HG02870 (cell line): ENCODE measurements around the gene HAUS5.

ENCODE experiments used
- ATAC-seq: cut with Tn5 transposase; IDR thresholded peaks from one replicate; pipeline ENCODE4 v1.9.1; 2021; ENCODE audit warnings: mild to moderate bottlenecking, moderate library complexity; ENCODE audit not compliant: unreplicated experiment

HAUS5 gene

DNA sequence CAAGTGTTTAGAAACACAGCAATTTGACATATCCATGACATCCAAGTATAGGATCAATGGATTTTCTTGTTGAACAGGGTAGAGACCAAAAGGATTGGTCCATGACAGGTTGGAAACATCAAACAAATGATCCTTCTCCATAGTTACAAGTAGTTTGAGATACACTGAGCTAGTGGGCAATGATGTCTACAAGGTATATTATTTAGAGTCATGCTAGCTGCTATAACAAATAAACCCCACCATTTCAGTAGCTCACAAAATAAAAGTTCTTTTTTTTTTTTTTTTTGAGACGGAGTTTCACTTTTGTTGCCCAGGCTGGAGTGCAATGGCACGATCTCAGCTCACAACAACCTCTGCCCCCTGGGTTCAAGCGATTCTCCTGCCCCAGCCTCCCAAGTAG lies 4.9 kb upstream of the HAUS5 start:
- ATAC-seq, result no peak

DNA sequence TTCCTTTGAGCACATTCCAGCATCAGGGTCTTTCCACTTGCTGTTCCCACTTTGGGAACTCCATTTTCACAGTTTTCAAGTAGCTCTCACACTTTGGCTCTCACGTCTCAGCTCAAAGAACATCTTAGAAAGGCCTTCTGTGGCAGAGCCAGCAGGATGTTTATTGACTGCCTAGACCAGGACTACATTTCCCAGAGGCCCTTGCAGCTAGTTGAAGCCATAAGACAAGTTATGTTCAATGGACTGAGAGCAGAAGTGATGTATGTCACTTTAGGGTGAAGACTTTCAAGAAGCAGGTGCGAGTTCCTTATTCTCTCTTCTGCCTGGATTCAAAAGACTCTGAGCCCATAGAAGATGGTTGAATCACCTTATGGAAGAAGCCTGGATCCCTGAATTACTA lies 4.3 kb upstream of the HAUS5 start:
- no peak for ATAC-seq

DNA sequence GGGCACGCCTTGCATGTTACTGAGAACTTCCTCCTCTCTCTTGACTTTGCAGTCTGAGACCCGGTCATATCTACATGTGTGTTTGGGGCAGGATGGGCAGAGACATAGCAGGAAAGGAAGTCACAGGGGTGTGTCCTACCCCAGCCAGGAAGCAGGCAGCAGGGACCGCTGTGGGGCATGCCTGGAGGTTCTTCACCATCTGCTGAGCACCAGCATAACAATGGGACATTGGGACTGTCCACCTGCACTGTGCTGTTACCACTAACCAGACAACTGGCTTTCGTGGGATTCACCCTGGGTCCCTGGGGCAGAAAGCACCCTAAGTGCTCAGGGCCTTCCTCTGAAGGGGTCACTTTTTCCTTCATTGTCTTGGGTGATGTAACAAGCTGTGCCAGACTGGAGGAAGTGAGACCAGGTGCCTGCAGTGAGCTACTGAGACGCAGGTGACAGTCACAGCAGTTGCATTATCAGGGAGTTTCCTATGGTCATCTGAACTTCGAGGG lies 2.6 kb upstream of the HAUS5 start:
- no peak for ATAC-seq

DNA sequence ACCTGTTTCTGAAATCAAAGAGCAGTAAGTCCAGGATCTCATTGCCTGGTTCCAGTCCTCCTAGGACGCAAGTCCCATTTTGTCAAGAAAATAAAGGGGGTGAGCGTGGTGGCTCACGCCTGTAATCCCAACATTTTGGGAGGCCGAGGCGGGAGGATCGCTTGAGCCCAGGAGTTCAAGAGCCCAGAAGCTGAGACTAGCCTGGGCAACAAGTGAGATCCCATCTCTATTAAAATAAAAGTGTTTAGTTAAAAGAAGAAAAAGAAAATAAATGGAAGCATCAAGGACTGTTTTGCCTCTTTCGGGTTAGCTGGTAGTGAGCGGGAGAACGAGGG lies 344 bp upstream of the HAUS5 start:
- ATAC-seq, result no peak

DNA sequence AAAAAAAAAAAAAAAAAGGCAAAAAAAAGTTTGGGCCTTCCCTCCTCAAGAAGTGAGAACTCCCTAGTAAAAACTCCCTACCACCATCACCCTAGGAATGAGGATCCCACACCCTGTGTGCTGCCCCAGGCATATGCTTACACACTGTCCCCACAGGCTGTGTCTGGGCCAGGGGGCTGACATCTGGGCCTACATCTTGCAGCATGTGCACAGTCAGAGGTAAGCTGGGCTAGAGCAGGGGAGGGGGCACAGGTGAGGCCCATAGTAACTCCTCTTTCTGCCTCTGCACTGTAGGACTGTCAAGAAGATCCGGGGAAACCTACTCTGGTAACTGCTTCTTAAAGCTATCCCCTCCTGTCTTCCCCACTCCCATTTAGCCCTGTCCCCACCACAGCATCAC lies 1.0 kb downstream of the HAUS5 start:
- no peak for ATAC-seq

DNA sequence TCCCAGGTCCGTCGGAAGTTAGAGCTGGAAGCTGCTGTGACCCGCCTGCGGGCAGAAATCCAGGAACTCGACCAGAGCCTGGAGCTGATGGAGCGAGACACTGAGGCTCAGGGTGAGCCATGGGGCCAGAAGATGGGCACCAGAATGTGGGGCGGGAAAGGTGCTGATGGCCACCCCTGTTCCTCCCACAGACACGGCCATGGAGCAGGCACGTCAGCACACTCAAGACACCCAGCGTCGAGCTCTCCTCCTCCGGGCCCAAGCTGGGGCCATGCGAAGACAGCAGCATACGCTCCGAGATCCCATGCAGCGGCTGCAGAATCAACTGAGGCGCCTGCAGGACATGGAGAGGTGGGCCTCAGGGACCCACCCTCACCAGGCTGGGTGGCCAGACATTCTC lies 2.5 kb downstream of the HAUS5 start:
- ATAC-seq, result no peak

DNA sequence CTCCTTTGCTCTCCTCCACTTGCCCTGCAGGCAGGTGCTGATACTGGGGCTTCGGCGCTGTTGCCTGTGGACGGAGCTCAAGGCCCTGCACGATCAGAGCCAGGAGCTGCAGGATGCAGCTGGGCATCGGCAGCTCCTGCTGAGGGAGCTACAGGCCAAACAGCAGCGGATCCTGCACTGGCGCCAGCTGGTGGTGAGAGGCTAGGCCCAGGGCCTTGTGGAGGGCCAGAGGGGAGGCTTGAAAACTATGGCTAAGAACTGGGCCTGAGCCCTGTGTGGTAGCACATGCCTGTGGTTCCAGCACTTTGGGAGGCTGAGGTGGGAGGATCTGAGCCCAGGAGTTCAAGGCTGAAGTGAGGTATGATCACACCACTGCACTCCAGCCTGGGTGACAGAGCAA lies 6.3 kb downstream of the HAUS5 start:
- no peak for ATAC-seq

DNA sequence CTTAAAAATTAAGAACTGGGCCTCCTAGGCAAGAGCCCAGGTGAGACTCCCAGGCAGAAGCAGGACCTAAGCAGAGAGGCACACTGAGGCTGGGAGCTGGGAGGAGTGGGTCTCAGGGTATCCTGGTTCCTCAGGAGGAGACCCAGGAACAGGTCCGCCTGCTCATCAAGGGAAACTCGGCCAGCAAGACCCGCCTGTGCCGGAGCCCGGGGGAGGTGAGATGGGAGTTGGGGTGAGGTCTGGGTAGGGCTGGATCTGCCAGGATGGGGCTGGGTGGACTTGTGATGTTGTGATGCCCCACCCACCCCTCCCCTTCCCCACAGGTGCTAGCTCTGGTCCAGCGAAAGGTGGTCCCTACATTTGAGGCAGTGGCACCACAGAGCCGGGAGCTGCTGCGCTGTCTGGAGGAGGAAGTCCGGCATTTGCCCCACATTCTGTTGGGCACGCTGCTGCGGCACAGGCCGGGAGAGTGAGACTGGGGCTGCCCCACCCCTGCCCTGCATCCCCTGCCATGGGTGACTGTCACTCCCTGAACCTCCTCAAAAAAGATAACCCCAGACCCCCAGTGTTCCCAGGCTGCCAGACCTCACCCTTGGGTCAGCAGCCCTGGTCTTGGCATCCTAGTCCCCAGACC lies 6.9 kb downstream of the HAUS5 start:
- ATAC-seq, result no peak

DNA sequence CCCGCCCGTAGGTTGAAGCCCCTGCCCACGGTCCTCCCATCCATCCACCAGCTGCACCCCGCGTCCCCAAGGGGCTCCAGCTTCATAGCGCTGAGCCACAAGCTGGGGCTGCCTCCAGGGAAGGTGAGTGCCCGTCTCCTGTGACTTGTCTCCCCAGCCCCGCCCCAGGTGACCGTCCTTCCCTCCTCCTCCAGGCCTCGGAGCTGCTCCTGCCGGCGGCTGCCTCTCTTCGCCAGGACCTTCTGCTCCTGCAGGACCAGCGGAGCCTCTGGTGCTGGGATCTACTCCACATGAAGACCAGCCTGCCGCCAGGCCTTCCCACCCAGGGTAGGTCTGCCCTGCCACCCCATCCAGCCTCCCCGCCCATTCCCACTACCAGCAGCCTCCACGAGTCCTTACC lies 7.5 kb downstream of the HAUS5 start:
- no peak for ATAC-seq

DNA sequence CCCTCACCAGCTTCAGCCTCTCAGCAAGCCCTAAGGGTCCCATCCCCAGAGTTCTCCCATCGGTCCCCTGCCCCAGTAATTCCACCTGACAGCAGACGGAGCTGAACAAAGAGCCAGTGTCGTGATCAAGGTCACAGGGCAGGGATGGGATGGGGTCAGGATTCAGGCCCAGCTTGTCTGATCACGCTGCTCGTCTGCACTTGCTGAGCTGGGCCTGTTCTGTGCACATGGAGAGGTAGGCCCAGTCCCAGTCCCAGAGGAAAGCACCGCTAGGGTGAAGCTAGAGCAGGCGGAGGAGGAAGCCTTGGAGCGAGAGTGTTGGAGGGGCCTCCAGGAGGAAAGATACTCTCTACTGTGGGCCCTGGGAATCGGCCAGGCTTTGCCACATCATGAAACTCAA lies 9.2 kb downstream of the HAUS5 start:
- ATAC-seq, result no peak

DNA sequence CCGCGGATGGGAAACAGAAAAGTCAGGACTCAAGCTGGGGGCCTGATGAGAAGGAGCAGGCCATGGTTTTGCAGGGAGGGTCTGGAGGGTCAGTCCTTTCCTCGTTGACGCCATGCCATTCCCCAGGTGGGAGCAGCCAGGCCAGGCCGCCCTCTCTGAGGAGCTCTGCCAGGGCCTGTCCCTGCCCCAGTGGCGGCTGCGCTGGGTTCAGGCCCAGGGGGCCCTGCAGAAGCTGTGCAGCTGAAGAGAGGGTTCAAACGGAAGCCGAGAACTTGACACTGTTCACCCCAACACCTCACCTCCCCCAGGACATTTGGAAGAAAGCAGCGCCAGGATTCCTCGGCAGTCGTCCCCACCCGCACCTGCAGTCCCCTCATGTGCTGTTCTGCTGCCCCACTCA lies 10.2 kb downstream of the HAUS5 start:
- no peak for ATAC-seq

DNA sequence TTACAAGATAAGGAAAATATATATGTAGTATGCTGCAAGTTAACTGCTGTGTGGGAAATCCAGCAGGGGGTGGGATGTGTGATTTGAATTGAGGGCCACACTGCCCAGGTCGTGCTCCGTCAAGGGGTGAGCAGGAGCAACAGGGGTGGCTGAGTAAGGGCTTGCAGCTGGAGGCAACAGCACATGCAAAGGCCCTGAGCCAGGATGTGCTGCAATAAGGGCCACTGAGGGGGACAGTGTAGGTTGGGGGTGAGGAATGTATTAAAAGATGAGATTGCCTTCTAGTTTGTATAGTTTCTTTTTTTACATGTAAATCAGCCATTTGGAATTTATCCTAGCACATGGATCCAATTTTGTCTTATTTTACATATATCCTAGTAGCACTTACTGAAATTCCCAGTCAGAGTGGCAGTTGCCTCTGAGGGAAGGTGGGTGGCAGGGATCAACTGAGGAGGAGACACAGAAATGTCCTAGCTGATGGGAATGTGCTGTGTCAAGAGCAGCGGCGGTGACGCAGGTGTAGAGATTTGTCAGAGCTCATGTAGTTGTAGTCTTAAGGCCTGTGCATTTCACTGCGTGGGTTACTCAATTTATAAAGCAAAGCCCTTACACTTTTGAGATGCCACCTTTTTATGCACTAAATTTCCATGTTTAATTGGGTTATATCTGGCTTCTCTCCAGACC lies 10.9 kb downstream of the HAUS5 start:
- ATAC-seq, result no peak

DNA sequence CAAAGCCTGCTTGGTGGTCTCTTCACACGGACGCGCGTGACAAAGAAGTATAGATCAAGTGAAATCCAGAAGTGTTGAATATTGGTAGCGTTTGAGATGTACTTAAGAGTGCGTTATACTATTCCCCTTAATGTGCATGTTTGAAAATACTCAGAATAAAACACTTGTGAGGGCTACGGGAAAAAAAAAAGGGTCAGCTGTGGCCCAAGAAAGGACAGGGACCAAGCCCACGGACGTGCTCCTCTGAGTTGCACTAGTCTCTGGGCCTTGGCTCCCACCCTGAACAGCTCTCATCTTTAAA lies 15.7 kb downstream of the HAUS5 start:
- ATAC-seq, result no peak

DNA sequence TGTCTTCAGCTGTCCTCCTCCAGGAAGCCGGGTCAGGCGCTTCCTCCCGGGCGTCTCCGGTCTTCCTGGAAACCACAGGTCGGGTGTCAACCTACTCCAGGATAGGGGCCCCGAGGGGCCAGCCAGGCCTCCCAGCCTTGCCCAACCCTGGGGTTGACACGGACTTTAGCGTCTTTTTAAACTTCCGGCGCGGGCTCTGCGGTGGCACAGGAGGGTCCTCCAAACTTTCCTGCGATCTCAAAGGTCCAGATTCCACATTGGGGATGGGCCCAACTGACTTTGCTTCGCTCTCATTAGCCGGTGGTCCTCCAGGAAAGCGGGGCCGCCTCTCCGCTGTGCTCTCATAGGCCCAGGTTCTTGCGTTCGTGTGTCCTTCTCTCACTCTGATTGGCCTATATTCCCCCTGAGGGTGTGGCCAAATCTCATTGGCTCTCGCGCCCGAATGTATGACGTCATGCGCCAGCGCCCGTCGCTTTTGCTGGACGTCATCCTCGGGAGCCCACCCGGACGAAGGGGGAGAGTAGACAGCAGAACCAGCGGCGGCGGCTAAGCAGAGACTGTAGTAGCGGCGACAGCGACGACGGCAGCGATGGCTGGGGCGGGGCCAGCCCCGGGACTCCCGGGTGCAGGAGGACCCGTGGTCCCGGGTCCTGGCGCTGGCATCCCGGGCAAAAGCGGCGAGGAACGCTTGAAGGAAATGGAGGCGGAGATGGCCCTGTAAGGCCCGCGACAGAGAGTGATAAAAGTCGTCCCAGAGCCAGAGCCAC lies 16.2 kb downstream of the HAUS5 start, which contains the start of gene RBM42:
TSS of gene RBM42 (plus strand) at position 472 of the 767 bp plus-strand sequence. CDS start at position 590, 118 bp downstream.
- peak; percentile 95 for ATAC-seq

DNA sequence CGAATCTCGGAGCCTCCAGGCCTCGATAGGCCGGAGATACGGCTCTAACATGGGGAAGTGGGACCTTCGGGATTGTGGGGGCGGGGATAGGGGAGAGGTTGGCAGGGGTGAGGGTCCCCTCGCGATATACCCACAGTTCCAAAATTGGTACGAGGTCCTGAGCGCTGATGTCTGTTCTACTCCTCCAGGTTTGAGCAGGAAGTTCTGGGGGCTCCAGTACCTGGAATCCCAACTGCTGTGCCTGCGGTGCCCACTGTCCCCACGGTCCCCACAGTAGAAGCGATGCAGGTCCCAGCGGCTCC lies 16.7 kb downstream of the HAUS5 start:
- ATAC-seq, result no peak

DNA sequence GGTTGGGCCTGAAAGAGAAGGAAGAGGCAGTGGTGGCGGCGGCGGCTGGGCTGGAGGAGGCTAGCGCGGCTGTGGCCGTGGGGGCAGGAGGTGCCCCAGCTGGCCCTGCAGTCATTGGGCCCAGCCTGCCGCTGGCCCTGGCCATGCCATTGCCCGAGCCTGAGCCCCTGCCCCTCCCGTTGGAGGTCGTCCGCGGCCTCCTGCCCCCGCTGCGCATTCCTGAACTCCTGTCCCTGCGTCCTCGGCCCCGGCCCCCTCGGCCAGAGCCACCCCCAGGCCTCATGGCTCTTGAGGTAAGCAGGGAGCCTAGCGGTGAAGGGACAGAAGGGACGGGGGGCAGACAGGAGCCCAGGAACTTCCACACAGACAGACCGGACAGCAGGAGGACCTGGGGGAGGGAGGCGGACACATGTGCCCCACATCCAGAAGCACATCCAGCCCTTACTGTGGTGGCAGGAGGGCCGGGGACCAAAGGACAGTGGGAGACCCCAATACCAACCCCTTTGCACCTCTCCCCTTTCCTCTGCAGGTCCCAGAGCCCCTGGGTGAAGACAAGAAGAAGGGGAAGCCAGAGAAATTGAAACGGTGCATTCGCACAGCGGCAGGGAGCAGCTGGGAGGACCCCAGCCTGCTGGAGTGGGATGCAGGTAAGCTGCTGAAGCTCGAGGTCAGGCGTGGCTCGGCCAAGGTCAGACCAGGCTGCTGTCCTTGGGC lies 21.3 kb downstream of the HAUS5 start:
- ATAC-seq, result no peak

DNA sequence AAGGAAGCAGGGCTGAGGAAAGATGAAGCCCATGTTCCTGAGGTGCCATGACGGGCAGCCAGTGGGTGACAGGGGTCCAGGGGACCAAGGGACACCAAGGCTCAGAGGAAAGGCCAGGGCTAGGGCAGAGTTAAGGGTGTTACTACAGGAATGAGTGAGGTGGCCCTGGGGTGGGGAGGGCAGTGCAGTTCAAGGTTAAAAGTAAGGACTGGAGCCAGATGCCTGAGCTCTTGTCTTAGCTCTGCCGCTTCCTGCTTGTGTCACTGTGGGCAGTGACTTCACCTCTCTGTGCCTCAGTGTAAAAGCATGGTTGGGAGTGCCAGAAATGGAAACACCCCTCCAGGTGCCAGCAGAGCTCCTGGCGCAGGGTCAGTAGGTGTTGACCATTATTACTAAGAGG lies 24.1 kb downstream of the HAUS5 start:
- no peak for ATAC-seq

DNA sequence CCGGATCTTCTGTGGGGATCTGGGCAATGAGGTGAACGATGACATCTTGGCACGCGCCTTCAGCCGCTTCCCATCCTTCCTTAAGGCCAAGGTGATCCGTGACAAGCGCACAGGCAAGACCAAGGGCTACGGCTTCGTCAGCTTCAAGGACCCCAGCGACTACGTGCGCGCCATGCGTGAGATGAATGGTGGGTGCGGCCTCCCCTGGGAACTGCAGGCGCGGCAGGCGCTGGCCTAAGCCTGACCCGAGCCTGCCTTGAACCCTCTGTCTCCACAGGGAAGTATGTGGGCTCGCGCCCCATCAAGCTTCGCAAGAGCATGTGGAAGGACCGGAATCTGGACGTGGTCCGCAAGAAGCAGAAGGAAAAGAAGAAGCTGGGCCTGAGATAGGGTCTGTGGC lies 24.6 kb downstream of the HAUS5 start:
- no peak for ATAC-seq

DNA sequence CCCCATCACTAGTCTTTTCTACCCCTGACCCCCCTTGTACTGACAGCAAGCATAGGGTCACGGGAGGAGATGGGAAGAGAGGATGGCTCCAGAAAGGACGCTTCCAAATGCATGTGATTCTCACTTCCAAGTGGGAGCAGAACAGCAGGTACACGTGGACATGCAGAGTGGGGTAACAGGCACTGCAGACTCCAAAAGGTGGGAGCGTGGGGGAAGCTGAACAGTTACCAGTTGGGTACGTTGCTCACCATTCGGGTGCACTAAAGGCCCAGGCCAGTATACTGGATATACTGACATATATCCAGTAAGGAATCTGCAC lies 26.7 kb downstream of the HAUS5 start:
- ATAC-seq, result no peak

DNA sequence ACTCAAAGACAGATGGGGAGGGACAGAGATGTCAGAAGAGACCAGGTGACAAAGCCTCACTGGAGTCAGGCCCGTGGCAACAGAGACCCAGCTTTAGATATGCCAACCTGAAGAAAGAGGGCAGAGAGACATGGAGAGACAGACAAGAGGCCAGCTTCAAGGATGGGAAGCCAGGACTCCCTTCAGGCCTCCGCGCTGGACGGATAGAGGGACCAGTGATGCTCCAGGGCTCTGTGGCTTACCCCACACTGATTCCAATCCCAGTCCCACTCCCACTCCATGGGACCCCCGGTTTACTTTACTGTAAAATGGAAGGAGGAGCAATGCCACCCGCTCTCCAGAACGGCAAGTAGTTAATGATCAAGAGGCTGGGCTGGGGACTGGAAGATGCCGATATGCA lies 27.3 kb downstream of the HAUS5 start:
- ATAC-seq, result no peak

DNA sequence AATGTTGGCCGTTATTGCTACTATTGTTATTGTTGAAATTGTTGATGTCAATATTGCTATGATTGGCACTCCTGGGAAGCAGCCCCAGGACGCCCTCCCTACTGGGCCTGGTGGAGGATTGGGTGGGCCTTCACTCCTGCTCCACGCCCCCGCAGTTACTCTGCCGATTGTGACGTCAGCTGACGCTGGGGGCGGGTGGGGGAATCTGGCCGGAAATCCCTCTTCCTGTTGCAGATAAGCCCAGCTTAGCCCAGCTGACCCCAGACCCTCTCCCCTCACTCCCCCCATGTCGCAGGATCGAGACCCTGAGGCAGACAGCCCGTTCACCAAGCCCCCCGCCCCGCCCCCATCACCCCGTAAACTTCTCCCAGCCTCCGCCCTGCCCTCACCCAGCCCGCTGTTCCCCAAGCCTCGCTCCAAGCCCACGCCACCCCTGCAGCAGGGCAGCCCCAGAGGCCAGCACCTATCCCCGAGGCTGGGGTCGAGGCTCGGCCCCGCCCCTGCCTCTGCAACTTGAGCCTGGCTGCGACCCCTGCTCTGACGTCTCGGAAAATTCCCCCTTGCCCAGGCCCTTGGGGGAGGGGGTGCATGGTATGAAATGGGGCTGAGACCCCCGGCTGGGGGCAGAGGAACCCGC lies 29.1 kb downstream of the HAUS5 start, which contains the start of gene ETV2:
TSS of gene ETV2 (plus strand) at position 231 of the 637 bp plus-strand sequence. CDS start 716 bp downstream, outside the sequence.
- ATAC-seq, result no peak
